ENCODE measurements around the gene RANBP10.

Gene RANBP10

DNA sequence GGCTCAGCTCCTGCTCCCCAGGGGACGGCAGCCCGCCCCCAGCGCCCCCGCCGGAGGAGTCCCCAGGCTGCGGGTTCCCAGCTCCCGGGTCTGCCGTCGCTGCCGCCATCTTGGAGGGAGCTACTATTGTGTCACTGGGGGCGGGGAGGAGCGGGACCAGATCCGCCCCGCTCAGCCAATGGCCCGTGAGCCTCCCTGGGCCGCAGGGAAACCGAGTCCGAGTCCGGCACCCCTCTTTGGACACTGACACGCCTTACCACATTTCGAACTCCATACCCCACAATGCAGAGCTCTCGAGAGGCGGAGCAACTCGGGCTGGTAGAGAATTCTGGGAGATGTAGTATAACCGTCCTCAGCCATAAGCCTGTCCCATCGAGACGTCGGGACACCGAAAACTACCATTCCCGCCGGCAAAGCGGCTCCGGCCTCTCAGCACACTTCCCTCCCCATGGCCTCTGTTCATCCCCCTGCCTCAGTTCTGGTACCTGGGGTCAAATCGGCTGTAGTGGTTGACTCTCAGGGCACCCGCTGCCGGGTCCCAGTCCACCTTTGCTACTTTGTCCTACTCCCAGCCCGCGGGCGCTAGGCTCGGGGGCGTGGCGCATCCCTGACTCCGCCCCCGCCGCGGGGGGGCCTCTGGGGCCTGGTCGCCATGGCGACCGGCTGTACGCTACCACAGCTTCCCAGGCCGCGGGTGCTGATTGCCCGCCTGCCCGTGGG is at the start of gene RANBP10, which contains the start of gene TSNAXIP1:
Gene RANBP10, minus strand, starts transcription at position 133 of the 720 bp plus-strand sequence. Its CDS starts 24 bp downstream, at position 109.
Gene TSNAXIP1, plus strand, starts transcription at position 462 of the 720 bp plus-strand sequence. CDS start 261 bp downstream, outside the sequence.
- Histone ChIP-seq H3K36me3 (ENCODE audit: low read length) (no peaks in the 10 kb centered on the region), H3K9me2 (replicated peaks; ENCODE audit: insufficient read depth, low read length) (no peaks in the 10 kb centered on the region), H3K79me2 (ENCODE audit: insufficient read depth, low read length) (peaks cover 9% of the 10 kb centered on the region; the same call in 1 of the 2 replicates), H3K9ac (ENCODE audit: low read length) (peak within 1 kb of the TSS; percentile 81), H3K27ac (ENCODE audit: low read depth, low read length) (peak within 1 kb of the TSS; percentile 23; the same call in 1 of the 2 replicates), H3K4me2 (ENCODE audit: low read depth, low read length, poor library complexity, severe bottlenecking) (peak within 1 kb of the TSS; percentile 71), H3K9me3 (ENCODE audit: insufficient read depth, low read length) (no peaks in the 10 kb centered on the region), H3F3A (ENCODE audit: insufficient read depth) (no peaks in the 10 kb centered on the region), H2AFZ (ENCODE audit: low read depth, low read length, severe bottlenecking) (peak within 1 kb of the TSS; percentile 92), H4K20me1 (ENCODE audit: low read depth, low read length) (no peaks in the 10 kb centered on the region), H3K27me3 (ENCODE audit: low read length) (no peaks in the 10 kb centered on the region), H3K4me3 (ENCODE audit: insufficient read depth, low read length, poor library complexity, severe bottlenecking) (peak within 1 kb of the TSS; percentile 83)
- TF ChIP-seq, protein P1, sequence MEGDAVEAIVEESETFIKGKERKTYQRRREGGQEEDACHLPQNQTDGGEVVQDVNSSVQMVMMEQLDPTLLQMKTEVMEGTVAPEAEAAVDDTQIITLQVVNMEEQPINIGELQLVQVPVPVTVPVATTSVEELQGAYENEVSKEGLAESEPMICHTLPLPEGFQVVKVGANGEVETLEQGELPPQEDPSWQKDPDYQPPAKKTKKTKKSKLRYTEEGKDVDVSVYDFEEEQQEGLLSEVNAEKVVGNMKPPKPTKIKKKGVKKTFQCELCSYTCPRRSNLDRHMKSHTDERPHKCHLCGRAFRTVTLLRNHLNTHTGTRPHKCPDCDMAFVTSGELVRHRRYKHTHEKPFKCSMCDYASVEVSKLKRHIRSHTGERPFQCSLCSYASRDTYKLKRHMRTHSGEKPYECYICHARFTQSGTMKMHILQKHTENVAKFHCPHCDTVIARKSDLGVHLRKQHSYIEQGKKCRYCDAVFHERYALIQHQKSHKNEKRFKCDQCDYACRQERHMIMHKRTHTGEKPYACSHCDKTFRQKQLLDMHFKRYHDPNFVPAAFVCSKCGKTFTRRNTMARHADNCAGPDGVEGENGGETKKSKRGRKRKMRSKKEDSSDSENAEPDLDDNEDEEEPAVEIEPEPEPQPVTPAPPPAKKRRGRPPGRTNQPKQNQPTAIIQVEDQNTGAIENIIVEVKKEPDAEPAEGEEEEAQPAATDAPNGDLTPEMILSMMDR (IDR thresholded peaks at IDR 0.05; ENCODE audit: insufficient read depth, low read length, poor library complexity, severe bottlenecking), result no peak

DNA sequence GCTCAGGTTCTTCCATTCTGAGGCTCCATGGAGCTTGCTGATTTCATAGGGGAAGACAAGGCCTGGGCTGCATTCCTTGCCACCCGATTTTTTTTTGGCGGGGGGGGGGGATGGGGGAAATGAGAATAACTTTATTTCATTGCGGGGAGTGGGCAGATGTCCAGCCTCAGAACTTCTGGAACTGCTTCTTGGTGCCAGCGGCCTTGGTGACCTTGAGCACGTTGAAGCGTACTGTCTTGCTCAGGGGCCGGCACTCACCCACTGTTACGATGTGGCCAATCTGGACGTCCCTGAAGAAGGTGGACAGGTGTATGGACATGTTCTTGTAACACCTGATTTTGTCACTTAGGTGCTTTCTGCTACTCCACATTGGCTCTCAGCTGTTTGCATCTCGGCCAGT is 49.4 kb upstream of the RANBP10 start:
- Histone ChIP-seq H3K27ac (ENCODE audit: low read depth, low read length) (no peak overlapping the region), H3K9me3 (ENCODE audit: insufficient read depth, low read length) (no peaks in the 10 kb centered on the region), H3K27me3 (ENCODE audit: low read length) (no peaks in the 10 kb centered on the region), H4K20me1 (ENCODE audit: low read depth, low read length) (peaks cover 10% of the 10 kb centered on the region; the same call in 1 of the 2 replicates), H2AFZ (ENCODE audit: low read depth, low read length, severe bottlenecking) (no peak overlapping the region), H3F3A (ENCODE audit: insufficient read depth) (no peaks in the 10 kb centered on the region), H3K36me3 (ENCODE audit: low read length) (no peaks in the 10 kb centered on the region), H3K4me2 (ENCODE audit: low read depth, low read length, poor library complexity, severe bottlenecking) (no peak overlapping the region), H3K9me2 (replicated peaks; ENCODE audit: insufficient read depth, low read length) (no peaks in the 10 kb centered on the region), H3K9ac (ENCODE audit: low read length) (no peak overlapping the region), H3K4me3 (ENCODE audit: insufficient read depth, low read length, poor library complexity, severe bottlenecking) (no peak overlapping the region), H3K79me2 (ENCODE audit: insufficient read depth, low read length) (peaks cover 94% of the 10 kb centered on the region)
- TF ChIP-seq, protein P1 (IDR thresholded peaks at IDR 0.05; ENCODE audit: insufficient read depth, low read length, poor library complexity, severe bottlenecking), result no peak
- no peak for TF ChIP-seq EZH2phosphoT487 (conservative IDR thresholded peaks at IDR 0.05; ENCODE audit: low read length)

DNA sequence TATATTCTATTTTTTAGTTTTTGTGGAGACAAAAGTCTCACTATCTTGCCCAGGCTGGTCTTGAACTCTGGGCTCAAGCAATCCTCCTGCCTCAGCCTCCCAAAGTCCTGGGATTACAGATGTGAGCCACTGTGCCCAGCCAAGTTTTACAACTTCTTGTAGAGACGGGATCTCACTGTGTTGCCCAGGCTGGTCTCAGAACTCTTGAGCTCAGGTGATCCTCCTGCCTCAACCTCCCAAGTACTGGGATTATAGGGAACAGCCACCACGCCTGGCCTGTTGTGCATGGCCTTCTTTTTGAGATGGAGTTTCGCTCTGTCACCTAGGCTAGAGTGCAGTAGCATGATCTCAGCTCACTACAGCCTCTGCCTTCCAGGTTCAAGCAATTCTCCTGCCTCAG is 47.3 kb upstream of the RANBP10 start:
- peaks cover 10% of the 10 kb centered on the region; the same call in 1 of the 2 replicates for H4K20me1 ChIP-seq (ENCODE audit: low read depth, low read length)
- no peaks in the 10 kb centered on the region for H3K36me3 ChIP-seq (ENCODE audit: low read length)
- no peak for TF ChIP-seq EZH2phosphoT487 (conservative IDR thresholded peaks at IDR 0.05; ENCODE audit: low read length)
- TF ChIP-seq, protein P1 (IDR thresholded peaks at IDR 0.05; ENCODE audit: insufficient read depth, low read length, poor library complexity, severe bottlenecking), result no peak

More for the DNA sequence above, 47.3 kb upstream of the RANBP10 start:
- no peak overlapping the region for H3K4me2 ChIP-seq (ENCODE audit: low read depth, low read length, poor library complexity, severe bottlenecking)
- H3K9me3 ChIP-seq (ENCODE audit: insufficient read depth, low read length), result no peaks in the 10 kb centered on the region
- peaks cover 97% of the 10 kb centered on the region for H3K79me2 ChIP-seq (ENCODE audit: insufficient read depth, low read length)
- no peak overlapping the region for H3K9ac ChIP-seq (ENCODE audit: low read length)
- no peak overlapping the region for H3K27ac ChIP-seq (ENCODE audit: low read depth, low read length)
- no peak overlapping the region for H3K4me3 ChIP-seq (ENCODE audit: insufficient read depth, low read length, poor library complexity, severe bottlenecking)
- no peaks in the 10 kb centered on the region for H3K27me3 ChIP-seq (ENCODE audit: low read length)
- H3F3A ChIP-seq (ENCODE audit: insufficient read depth), result no peaks in the 10 kb centered on the region
- no peak overlapping the region for H2AFZ ChIP-seq (ENCODE audit: low read depth, low read length, severe bottlenecking)
- H3K9me2 ChIP-seq (replicated peaks; ENCODE audit: insufficient read depth, low read length), result no peaks in the 10 kb centered on the region
